Loucy (cell line): ENCODE results near the gene WLS.

ENCODE experiments used
- H2AFZ ChIP-seq: fragments of 200-600 bp; sonication (generic); 2 replicates; pipeline ENCODE4 v1.6.0; 2016; ENCODE audit warnings: antibody characterized with exemption, mild to moderate bottlenecking, low read length, moderate library complexity
- H3F3A ChIP-seq: fragments of 200-600 bp; 2 replicates; pipeline ENCODE4 v1.6.0; 2016; ENCODE audit warnings: antibody characterized with exemption, low read depth, mild to moderate bottlenecking
- H3K27me3 ChIP-seq: fragments of 200-600 bp; sonication (generic); 2 replicates; pipeline ENCODE4 v1.6.1; 2014; ENCODE audit warnings: low read length, mild to moderate bottlenecking; ENCODE audit not compliant: insufficient read depth, poor library complexity, severe bottlenecking
- H3K36me3 ChIP-seq: fragments of 200-600 bp; sonication (generic); 2 replicates; pipeline ENCODE4 v1.6.1; 2016; ENCODE audit warnings: low read length; ENCODE audit not compliant: insufficient read depth
- H3K4me1 ChIP-seq: fragments of 200-600 bp; sonication (generic); 2 replicates; pipeline ENCODE4 v1.5.1; 2014; ENCODE audit warnings: low read length, mild to moderate bottlenecking; ENCODE audit not compliant: insufficient read depth, poor library complexity, severe bottlenecking
- H3K4me2 ChIP-seq: fragments of 200-600 bp; sonication (generic); 2 replicates; pipeline ENCODE4 v1.6.0; 2014; ENCODE audit warnings: antibody characterized with exemption, low read length, low read depth, mild to moderate bottlenecking; ENCODE audit not compliant: poor library complexity, severe bottlenecking
- H3K4me3 ChIP-seq: fragments of 200-600 bp; sonication (generic); 2 replicates; pipeline ENCODE4 v1.5.1; 2014; ENCODE audit warnings: low read length, mild to moderate bottlenecking, mixed read lengths; ENCODE audit not compliant: poor library complexity, severe bottlenecking
- H3K79me2 ChIP-seq: fragments of 200-600 bp; sonication (generic); 2 replicates; pipeline ENCODE4 v1.6.1; 2014; ENCODE audit warnings: low read length; ENCODE audit not compliant: insufficient read depth
- H3K9ac ChIP-seq: fragments of 200-600 bp; sonication (generic); 2 replicates; pipeline ENCODE4 v1.6.0; 2014; ENCODE audit warnings: mild to moderate bottlenecking, low read depth, low read length, moderate library complexity; ENCODE audit not compliant: poor library complexity, severe bottlenecking
- H3K9me2 ChIP-seq: fragments of 200-600 bp; sonication (generic); replicated peaks from 2 replicates; pipeline ENCODE4 v1.6.1; 2016; ENCODE audit warnings: low read depth, low read length, mixed read lengths
- H3K9me3 ChIP-seq: fragments of 200-600 bp; sonication (generic); 2 replicates; pipeline ENCODE4 v1.6.1; 2014; ENCODE audit warnings: mild to moderate bottlenecking, antibody characterized with exemption, low read length, low read depth; ENCODE audit not compliant: insufficient read depth
- H4K20me1 ChIP-seq: fragments of 200-600 bp; sonication (generic); 2 replicates; pipeline ENCODE4 v1.6.0; 2014; ENCODE audit warnings: antibody characterized with exemption, low read length, mild to moderate bottlenecking; ENCODE audit not compliant: insufficient read depth, poor library complexity, severe bottlenecking
- CTCF ChIP-seq: fragments of 200-600 bp; sonication (generic); conservative IDR thresholded peaks from 2 replicates; pipeline ENCODE4 v1.5.1; 2014; ENCODE audit warnings: mild to moderate bottlenecking, antibody characterized with exemption, low read length
- EZH2phosphoT487 ChIP-seq: fragments of 200-600 bp; IDR thresholded peaks from 2 replicates; pipeline ENCODE4 v1.6.1; 2018; ENCODE audit warnings: antibody characterized with exemption, mild to moderate bottlenecking, moderate library complexity, borderline replicate concordance

The WLS gene

GRCh38 chr1:68271596-68271995, 39.3 kb upstream of the WLS start:
- H3K9me3 ChIP-seq: no peaks in the 10 kb centered on the region
- no peaks in the 10 kb centered on the region for H3K9me2 ChIP-seq
- H3F3A ChIP-seq: no peaks in the 10 kb centered on the region
- no peak for TF ChIP-seq CTCF
- no peak for TF ChIP-seq EZH2phosphoT487
- no peaks in the 10 kb centered on the region for H3K79me2 ChIP-seq
- H3K36me3 ChIP-seq: no peaks in the 10 kb centered on the region
- no peaks in the 10 kb centered on the region for H3K4me1 ChIP-seq
- no peaks in the 10 kb centered on the region for H3K27me3 ChIP-seq
- H3K4me2 ChIP-seq: no peak overlapping the region
- no peaks in the 10 kb centered on the region for H4K20me1 ChIP-seq
- H2AFZ ChIP-seq: no peak overlapping the region
- H3K9ac ChIP-seq: no peak overlapping the region
- H3K4me3 ChIP-seq: no peak overlapping the region

DNA sequence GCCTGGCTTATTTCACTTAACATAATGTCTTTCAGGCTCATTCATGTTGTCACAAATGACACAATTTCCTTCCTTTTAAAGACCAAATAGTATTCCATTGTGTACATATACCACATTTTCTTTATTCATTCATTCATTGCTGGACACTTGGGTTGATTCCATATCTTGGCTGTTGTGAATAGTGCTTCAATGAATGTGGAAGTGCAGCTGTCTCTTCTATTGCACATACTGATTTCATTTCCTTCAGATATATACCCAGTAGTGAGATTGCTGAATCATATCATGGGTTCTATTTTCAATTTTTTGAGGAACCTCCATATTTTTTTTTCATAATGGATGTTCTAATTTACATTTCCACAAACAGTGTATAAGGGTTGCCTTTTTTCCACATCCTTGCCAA, 38.6 kb upstream of the WLS start:
- H3K4me1 ChIP-seq: no peaks in the 10 kb centered on the region
- no peak overlapping the region for H3K4me3 ChIP-seq
- no peaks in the 10 kb centered on the region for H3K9me3 ChIP-seq
- no peaks in the 10 kb centered on the region for H4K20me1 ChIP-seq
- no peak for TF ChIP-seq EZH2phosphoT487
- no peak for TF ChIP-seq CTCF
- H3K27me3 ChIP-seq: no peaks in the 10 kb centered on the region
- no peaks in the 10 kb centered on the region for H3K36me3 ChIP-seq
- no peaks in the 10 kb centered on the region for H3F3A ChIP-seq
- no peak overlapping the region for H2AFZ ChIP-seq
- H3K9me2 ChIP-seq: no peaks in the 10 kb centered on the region
- no peak overlapping the region for H3K9ac ChIP-seq
- H3K4me2 ChIP-seq: no peak overlapping the region
- no peaks in the 10 kb centered on the region for H3K79me2 ChIP-seq

- Histone ChIP-seq H3K9ac (no peak overlapping the region), H3K4me2 (no peak overlapping the region)
- TF ChIP-seq CTCF: no peak
- no peak for TF ChIP-seq EZH2phosphoT487
Measured at GRCh38 chr1:68269637-68270430, 37.5 kb upstream of the WLS start.

More at GRCh38 chr1:68269637-68270430, 37.5 kb upstream of the WLS start:
- Histone ChIP-seq H3F3A (no peaks in the 10 kb centered on the region), H3K4me3 (no peak overlapping the region), H3K36me3 (no peaks in the 10 kb centered on the region), H3K79me2 (no peaks in the 10 kb centered on the region), H3K4me1 (no peaks in the 10 kb centered on the region), H3K9me2 (no peaks in the 10 kb centered on the region), H4K20me1 (no peaks in the 10 kb centered on the region), H3K9me3 (no peaks in the 10 kb centered on the region), H2AFZ (no peak overlapping the region), H3K27me3 (no peaks in the 10 kb centered on the region)
